NCI-H2196 treated with DMSO at 0.1 percent for 48 hours (cell line): ENCODE results near the gene LGI4.
"Not testable (repeated sequence)": the region's sequence is repeated elsewhere in the genome, so short reads cannot be mapped to it uniquely, and the experiment has no call there.

Source experiments
- DNase-seq: peaks from one replicate; lab custom pipeline; 2025; ENCODE audit not compliant: unreplicated experiment; lab: John Stamatoyannopoulos, UW

Gene LGI4

GRCh38 chr19:35141837-35142605 lies 7.2 kb upstream of the LGI4 start:
- DNase-seq = no peak

GRCh38 chr19:35140962-35141836 lies 6.3 kb upstream of the LGI4 start:
- DNase-seq = peak; percentile 94

GRCh38 chr19:35140207-35140961 lies 5.5 kb upstream of the LGI4 start:
- DNase-seq = no peak

- DNase-seq = no peak
These were observed 3.5 kb upstream of the LGI4 start, which contains the start of gene FXYD1 for GRCh38 chr19:35138305-35138892. Gene FXYD1 (plus strand): TSS chr19:35138824. CDS start chr19:35140080, 1,256 bp downstream.

GRCh38 chr19:35136977-35137702 lies 2.3 kb upstream of the LGI4 start:
- DNase-seq = no peak

- DNase-seq = no peak
These were observed 1.4 kb upstream of the LGI4 start for GRCh38 chr19:35136231-35136630.

GRCh38 chr19:35135389-35135909 lies 590 bp upstream of the LGI4 start:
- DNase-seq = peak; percentile 49

GRCh38 chr19:35133826-35134225 lies 1.0 kb downstream of the LGI4 start:
- no peak for DNase-seq

GRCh38 chr19:35132254-35132653 lies 2.6 kb downstream of the LGI4 start:
- DNase-seq = no peak

- no peak for DNase-seq
These were observed 3.8 kb downstream of the LGI4 start for GRCh38 chr19:35130761-35131720.

GRCh38 chr19:35129724-35130274 lies 5.1 kb downstream of the LGI4 start:
- not testable (repeated sequence) for DNase-seq

GRCh38 chr19:35128398-35129057 lies 6.3 kb downstream of the LGI4 start:
- no peak for DNase-seq

GRCh38 chr19:35127871-35128270 lies 7.0 kb downstream of the LGI4 start:
- DNase-seq = no peak

GRCh38 chr19:35126624-35126959 lies 8.3 kb downstream of the LGI4 start:
- DNase-seq = no peak

- DNase-seq = no peak
These were observed 8.9 kb downstream of the LGI4 start for GRCh38 chr19:35125749-35126623.

GRCh38 chr19:35125270-35125717 lies 9.6 kb downstream of the LGI4 start:
- DNase-seq = no peak
